DMS114 treated with DMSO at 0.1 percent for 48 hours (cell line): ENCODE data around the gene FRMPD3.
"Not testable (repeated sequence)": the region's sequence is repeated elsewhere in the genome, so short reads cannot be mapped to it uniquely, and the experiment has no call there.

Experiments
- DNase-seq: peaks from one replicate; lab custom pipeline; 2025; ENCODE audit not compliant: unreplicated experiment; lab: John Stamatoyannopoulos, UW

The FRMPD3 gene

DNA sequence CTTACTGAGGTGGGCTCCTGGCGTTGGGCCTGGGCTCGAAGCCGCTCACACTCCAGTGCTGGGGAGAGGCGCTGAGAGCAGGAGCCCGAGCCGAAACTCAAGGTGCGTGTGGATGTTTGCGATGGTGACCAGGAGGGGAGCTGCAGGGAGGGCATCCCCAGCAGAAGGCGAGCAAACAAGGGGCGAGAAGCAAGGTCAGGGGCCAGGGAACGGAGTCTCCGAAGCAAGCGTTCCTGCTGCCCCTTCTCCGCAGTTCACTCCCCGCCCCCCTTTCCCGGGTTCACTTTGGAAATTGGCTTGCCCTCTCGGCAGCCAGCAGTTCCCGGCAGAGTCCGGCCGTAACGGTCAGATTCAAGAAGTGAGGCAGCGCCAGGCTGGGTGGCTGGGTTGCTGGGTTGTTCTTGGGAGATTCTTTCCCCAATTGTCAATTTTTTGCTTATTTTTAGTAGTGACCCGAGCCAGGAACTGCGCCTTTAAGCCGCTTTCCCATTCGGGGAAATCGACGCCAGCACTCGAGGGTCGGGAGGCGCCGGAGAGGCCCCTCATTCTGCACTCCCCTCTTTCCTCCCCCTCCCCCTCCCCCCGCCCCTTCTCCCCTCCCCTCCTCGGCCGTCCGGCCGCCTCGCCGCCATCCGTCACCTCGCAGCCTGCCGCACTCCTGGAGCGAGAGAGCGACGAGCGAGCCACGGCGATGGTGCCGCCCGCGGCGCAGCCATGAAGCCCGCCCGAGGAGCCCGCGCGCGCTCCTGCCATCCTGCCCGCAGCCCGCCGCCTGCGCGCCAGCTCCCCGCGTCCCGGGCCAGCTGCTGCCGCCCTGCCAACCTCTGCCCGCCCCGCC, at the start of gene FRMPD3:
FRMPD3 (plus strand) TSS at position 655 of the 838 bp plus-strand sequence. CDS start 76,937 bp downstream, outside the sequence.
- no peak for DNase-seq

GRCh38 chrX:107420571-107420970, 28.9 kb upstream of the FRMPD3 start:
- DNase-seq, result no peak

DNA sequence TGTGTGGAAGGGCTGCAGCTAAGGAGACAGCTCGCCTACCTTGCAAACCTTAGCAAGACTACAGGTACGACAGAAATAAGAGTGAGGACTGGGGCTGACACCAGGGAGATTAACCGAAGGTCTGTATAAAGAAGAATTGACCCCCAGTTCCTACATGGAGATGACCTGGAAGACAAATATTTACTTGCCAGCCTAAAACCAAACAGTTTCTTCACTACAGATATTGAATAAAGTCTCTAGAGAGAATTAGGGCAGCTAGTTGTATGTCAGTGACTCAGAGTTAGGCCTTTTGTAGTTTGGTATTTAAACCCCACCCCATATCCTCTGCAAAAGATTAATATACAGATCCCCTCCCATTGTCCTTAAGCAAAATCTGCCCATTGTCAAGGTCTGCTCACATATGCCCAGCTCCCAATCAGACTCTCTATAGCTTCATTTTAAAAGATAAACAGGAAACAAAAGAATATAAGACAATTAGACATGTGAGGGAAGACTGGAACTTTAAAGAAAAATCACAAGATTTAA, 28.1 kb upstream of the FRMPD3 start:
- no peak for DNase-seq

DNA sequence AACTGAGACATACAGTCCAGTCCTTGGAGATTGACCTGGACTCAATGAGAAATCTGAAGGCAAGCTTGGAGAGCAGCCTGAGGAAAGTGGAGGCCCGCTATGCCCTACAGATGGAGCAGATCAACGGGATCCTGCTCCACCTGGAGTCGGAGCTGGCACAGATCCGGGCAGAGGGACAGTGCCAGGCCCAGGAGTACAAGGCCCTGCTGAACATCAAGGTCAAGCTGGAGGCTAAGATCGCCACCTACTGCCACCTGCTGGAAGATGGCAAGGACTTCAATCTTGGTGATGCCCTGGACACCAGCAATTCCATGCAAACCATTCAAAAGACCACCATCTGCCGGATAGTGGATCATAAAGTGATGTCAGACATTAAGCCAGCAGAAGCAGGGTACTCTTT, 20.4 kb upstream of the FRMPD3 start:
- no peak for DNase-seq

GRCh38 chrX:107440187-107440586, 9.3 kb upstream of the FRMPD3 start:
- DNase-seq, result no peak

DNA sequence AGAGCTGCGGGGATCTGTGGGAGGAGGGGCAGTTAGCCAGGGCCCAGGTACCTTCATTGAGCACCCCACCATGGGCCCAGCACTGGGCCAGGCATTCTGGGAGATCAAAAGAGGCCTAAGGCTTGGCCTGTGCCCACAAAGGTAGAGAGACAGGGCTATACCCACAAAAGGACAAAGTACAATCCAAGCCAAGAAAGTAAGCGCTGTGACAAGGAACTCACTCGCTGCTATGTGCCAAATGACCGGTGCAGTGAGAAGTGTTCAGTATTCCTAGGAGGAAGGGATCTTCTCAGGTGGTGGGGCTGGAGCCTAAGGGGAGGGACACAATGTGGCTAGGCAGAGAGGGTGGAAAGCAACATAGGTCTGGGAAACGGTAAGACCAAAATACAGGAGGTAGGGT, 8.8 kb upstream of the FRMPD3 start:
- no peak for DNase-seq

DNA sequence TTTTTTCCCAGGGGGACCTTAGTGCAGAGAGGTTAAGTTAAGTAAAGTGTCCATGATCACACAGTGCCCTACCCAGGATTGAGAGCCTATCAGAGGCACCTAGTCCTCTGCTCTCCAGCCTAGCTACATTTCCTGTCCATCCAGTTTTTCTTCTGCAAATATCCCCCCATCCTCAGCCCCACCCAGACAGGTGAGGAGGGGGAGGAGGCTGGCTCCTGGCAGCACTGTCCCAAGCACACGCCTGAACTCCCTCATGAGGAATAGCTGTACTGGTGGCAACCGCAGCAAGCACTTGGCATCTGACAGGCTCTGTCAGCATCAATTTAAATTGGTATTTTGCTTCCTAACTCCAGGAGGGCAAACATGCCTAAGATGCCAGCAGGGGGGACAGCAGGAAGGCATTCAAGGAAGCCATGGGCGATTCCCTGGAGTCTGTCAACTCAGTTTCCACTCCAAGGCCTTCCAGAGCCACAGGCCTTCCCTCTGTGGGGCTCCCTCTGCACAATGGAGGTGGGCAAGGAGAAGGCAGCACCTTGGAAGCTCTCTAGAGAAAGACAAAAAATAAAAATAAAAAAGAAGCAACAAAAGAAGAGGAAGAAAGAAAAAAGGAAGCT, 6.4 kb upstream of the FRMPD3 start:
- DNase-seq, result no peak

GRCh38 chrX:107445146-107445545, 4.3 kb upstream of the FRMPD3 start:
- no peak for DNase-seq

DNA sequence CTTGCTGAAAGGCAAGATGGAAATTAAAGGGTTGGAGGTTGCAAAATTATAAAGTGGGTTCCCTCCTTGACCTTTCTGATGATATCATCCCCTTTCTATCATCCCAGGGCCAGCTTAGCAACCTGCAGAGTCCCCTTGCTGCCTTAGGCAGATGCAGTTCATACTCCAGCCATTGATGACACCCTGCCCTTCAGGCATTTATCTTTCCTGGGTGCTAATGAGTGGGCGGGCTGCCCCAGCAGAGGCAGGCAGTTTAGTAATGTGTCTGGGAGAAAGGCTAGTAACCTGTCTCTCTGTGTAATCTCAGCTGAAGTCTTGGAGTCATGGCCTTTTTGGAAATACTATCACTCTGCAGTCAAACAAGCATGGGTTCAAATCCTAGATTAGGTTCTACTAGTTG, 3.8 kb upstream of the FRMPD3 start:
- no peak for DNase-seq

DNA sequence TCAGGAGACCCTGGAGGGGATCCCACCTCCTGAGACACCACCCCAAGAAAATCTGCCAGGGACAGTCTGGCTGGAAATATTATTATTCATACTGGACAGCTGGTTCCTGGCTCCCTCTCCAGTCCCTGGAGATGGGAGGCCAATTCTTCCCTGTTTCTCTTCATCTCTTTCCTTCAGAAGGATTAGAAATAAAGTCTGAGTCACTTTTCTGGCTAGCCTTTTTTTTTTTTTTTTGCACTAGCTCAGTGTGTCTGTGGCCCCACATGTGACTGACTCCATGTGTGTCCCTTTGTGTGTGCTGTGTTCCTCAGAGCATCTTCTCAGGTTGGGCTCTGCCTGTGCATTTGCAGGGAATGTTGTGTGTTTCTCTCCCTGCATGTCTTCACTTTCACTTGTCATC, 1.8 kb upstream of the FRMPD3 start:
- no peak for DNase-seq

- no peak for DNase-seq
Observed at GRCh38 chrX:107448625-107448997, 841 bp upstream of the FRMPD3 start.

DNA sequence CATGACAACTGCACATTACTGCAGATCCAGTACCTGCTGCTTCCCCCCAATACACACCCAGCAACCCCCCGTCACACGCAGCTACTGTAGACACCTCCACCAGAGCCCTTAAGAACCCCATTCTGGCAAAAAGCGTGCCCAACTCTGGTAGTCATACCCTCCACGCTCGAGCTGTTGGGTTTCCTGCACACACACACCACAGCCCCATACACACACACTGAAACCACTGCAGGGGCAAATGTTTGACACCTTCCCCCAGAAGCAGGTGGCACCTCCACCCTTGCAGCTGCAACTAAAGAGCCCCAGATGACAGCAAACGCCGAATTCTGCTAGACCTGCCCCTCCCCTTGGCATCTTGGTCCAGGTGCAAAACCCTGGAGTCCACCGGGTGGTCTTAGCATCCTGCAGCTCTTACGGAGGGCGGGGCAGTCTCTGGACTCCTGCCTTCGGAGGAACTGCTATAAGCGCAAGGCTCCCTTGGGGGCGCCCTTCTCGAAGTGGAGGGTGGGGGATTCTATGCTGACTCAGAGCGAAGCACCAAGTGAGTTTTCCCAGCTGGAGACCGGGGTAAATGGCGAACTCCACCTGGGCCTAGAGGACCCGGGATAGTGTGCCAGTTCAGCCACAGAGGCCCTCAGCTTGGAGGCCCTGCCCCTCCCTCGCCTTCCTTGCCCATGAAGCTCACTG, 1.5 kb downstream of the FRMPD3 start:
- DNase-seq, result no peak

DNA sequence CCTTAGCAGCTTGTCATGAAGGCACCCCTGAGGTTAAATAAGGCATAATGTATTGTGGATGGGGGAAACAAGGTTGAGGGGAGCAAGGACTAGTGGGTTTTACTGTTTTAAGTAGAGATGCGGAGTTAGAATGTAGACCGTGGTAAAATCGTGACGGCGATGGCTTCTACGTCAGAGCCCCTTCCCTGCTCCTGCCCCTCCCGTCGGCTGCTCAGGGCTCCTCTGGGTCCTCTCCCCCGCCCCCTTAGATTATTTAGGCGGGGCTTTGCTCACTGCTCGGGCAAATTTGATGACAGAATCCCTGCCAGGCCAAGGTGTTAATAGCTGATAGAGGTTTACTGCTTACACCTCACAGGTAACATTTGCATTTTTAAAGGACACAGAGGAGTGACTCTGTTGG, 2.3 kb downstream of the FRMPD3 start:
- no peak for DNase-seq

GRCh38 chrX:107452581-107452980, 3.1 kb downstream of the FRMPD3 start:
- no peak for DNase-seq

DNA sequence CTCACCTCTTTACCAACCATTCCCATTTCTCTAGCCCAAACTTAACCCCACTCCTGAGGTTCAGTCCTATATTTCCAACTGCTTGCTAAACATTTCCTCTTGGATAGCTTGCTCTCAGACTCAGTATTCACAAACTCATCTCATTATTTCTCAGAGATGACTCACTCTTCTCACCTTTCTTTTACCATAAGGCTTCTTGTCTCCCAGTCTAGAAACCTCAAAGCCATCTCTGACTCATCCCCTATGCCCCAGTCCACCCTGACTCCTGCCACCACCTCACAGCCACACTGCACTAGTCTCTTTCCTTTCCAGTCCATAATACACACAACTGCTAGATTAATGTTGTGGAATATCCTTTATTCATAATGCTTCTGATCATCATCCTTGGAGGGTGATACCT, 4.8 kb downstream of the FRMPD3 start:
- no peak for DNase-seq

DNA sequence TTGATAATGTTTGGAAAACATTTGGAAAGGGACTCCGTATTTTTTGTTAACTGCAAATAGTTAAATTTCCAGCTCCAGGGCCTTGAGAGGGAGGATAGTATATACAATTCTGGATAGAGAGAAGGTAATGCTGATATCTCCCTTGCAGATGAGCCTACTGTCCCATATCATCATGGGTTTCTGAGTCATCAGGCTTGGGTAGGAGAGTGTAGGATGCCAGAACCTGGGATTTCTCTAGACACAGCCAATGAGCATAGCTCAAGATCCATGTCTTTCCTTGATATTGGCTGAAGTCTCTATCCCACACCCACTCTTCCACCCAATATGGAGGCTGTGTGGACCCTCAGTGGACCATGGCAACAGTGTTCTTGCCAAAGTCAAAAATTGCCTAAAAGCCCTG, 7.8 kb downstream of the FRMPD3 start:
- no peak for DNase-seq

- DNase-seq, result no peak
Observed at GRCh38 chrX:107465932-107466620, 16.6 kb downstream of the FRMPD3 start.

DNA sequence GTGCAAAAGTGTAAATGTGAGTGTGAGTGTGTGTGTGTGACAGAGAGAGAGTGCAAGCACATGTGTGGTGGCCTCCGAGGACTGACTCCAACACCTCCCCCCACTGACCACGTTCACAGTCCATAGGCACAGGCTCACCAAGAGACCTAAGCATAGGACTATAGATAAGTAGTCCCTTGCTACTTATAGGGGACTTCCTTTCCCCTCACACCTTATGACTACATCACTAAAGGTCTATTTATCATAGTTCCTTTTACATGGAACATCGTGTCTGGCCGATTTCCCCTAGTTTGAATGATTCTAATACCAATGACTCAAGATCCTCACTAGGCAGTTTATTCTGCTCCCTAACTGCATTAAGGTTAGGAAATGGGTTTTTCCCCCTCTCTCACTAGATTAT, 17.8 kb downstream of the FRMPD3 start:
- no peak for DNase-seq

DNA sequence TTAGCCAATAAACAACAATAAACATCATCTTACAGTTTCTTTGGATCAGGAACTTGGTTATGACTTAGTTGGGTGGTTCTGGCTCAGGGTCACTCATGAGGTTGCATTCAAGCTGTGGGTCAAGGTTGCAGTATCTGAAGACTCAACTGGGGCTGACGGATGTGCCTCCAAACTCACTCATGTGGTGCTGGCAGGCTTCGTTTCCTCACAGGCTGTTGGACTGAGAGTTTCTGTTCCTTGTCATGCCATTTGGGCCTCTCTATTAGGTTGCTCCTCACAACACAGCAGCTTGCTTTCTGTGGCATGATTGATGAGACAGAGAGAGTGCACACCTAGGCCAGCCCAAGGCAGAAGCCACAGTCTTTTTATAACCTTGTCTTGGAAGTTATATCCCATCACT, 20.7 kb downstream of the FRMPD3 start:
- no peak for DNase-seq

- DNase-seq, result no peak
Observed at GRCh38 chrX:107470971-107471370, 21.5 kb downstream of the FRMPD3 start.

- not testable (repeated sequence) for DNase-seq
Observed at GRCh38 chrX:107471420-107471819, 22.0 kb downstream of the FRMPD3 start.
